ENCODE measurements around the gene CASS4. TPM values are rescaled to one million over a fixed set of nuclear protein-coding genes. Genes with fewer than 3 reads are reported as not detected.

CASS4 gene
- total RNA-seq, 1 donor, result under 0.01 TPM

DNA sequence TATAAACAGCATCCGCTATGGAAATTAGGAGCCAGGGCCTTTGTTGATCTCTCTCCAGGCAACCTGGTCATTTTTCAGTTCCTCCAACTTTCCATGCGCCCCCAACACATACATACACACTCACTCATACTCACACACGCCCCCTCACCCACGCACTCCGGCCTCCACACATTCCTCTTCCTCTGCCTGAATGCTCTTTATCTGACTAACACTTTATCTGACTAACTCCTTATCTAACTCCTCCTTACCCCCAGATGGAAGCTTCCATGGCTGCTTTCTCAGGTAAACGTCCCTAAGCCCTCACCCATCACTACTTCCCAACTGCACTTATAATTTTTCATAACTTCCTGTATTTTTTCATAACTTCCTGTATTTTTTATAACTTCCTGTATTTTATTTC is 17.4 kb downstream of the CASS4 start:
- TF ChIP-seq, protein P1, sequence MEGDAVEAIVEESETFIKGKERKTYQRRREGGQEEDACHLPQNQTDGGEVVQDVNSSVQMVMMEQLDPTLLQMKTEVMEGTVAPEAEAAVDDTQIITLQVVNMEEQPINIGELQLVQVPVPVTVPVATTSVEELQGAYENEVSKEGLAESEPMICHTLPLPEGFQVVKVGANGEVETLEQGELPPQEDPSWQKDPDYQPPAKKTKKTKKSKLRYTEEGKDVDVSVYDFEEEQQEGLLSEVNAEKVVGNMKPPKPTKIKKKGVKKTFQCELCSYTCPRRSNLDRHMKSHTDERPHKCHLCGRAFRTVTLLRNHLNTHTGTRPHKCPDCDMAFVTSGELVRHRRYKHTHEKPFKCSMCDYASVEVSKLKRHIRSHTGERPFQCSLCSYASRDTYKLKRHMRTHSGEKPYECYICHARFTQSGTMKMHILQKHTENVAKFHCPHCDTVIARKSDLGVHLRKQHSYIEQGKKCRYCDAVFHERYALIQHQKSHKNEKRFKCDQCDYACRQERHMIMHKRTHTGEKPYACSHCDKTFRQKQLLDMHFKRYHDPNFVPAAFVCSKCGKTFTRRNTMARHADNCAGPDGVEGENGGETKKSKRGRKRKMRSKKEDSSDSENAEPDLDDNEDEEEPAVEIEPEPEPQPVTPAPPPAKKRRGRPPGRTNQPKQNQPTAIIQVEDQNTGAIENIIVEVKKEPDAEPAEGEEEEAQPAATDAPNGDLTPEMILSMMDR (IDR thresholded peaks at IDR 0.05; ENCODE audit: extremely low read depth, low read depth, low read length), result no peak
- H2AFZ ChIP-seq (ENCODE audit: low read length), result peak overlapping the region; percentile 47
- H4K20me1 ChIP-seq (ENCODE audit: insufficient read depth, low read length), result no peaks in the 10 kb centered on the region
- H3K36me3 ChIP-seq (ENCODE audit: insufficient read depth, low read length), result no peaks in the 10 kb centered on the region
- no peaks in the 10 kb centered on the region for H3K27me3 ChIP-seq (ENCODE audit: insufficient read depth, low read length)
- H3K4me3 ChIP-seq (ENCODE audit: insufficient read depth, low read length), result no peak overlapping the region
- peak overlapping the region; percentile 81 for H3K27ac ChIP-seq (ENCODE audit: low read depth, low read length)
- peaks cover 29% of the 10 kb centered on the region for H3K4me1 ChIP-seq (ENCODE audit: insufficient read depth, low read length)
- peak overlapping the region; percentile 12 for H3K4me2 ChIP-seq (ENCODE audit: insufficient read depth, low read length)
- H3K9me3 ChIP-seq (ENCODE audit: low read depth, low read length), result no peaks in the 10 kb centered on the region
- no peak for DNase-seq (ENCODE audit: insufficient read length, low spot score, missing footprints)
- H3K79me2 ChIP-seq (ENCODE audit: insufficient read depth, low read length), result no peaks in the 10 kb centered on the region

DNA sequence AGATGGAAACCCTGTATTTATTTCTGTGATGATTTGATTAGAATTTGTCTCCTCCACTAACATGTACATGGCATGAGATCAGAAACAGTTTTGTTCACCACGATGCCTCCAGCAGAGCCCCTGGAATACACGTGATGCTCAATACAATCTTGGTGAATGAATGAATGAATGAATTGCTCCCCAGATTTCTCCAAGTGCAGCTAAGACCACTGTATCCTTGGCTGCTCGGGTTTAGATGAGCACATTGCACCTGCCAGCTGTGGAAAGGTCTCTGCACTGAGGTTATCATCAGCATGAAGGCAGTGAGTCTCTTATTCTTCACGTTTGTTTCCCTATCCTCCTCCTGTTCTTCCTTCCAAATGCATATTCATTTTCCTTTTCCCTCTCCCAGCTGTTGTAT is 17.9 kb downstream of the CASS4 start:
- H2AFZ ChIP-seq (ENCODE audit: low read length), result peak overlapping the region; percentile 21
- no peak overlapping the region for H3K4me2 ChIP-seq (ENCODE audit: insufficient read depth, low read length)
- no peaks in the 10 kb centered on the region for H3K27me3 ChIP-seq (ENCODE audit: insufficient read depth, low read length)
- H4K20me1 ChIP-seq (ENCODE audit: insufficient read depth, low read length), result no peaks in the 10 kb centered on the region
- no peaks in the 10 kb centered on the region for H3K9me3 ChIP-seq (ENCODE audit: low read depth, low read length)
- H3K4me3 ChIP-seq (ENCODE audit: insufficient read depth, low read length), result no peak overlapping the region
- H3K27ac ChIP-seq (ENCODE audit: low read depth, low read length), result peak overlapping the region; percentile 81
- TF ChIP-seq, protein P1 (IDR thresholded peaks at IDR 0.05; ENCODE audit: extremely low read depth, low read depth, low read length), result no peak
- H3K36me3 ChIP-seq (ENCODE audit: insufficient read depth, low read length), result no peaks in the 10 kb centered on the region
- peaks cover 29% of the 10 kb centered on the region for H3K4me1 ChIP-seq (ENCODE audit: insufficient read depth, low read length)
- DNase-seq (ENCODE audit: insufficient read length, low spot score, missing footprints), result no peak
- no peaks in the 10 kb centered on the region for H3K79me2 ChIP-seq (ENCODE audit: insufficient read depth, low read length)

DNA sequence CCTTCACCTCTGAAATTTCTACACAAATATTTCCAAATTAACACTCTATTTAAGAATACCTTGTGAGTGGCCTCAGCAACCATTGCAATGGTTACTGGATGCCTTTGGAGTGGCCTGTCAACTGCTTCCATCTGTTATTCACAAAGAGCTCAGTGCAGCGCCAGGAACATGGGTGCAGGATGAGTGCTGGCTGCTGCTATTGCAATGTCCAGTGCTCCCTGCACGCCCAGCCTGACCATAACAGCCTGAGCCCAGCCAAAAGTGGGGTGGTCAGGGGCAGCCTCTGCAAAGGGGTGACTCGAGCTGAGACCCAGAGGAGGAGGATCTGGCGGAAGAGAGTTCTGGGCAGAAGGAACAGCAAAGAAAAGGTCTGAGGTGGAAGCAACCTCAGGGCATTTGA is 18.4 kb downstream of the CASS4 start:
- H3K4me2 ChIP-seq (ENCODE audit: insufficient read depth, low read length), result no peak overlapping the region
- no peak overlapping the region for H3K4me3 ChIP-seq (ENCODE audit: insufficient read depth, low read length)
- peak overlapping the region; percentile 81 for H3K27ac ChIP-seq (ENCODE audit: low read depth, low read length)
- no peaks in the 10 kb centered on the region for H3K27me3 ChIP-seq (ENCODE audit: insufficient read depth, low read length)
- peaks cover 29% of the 10 kb centered on the region for H3K4me1 ChIP-seq (ENCODE audit: insufficient read depth, low read length)
- H3K79me2 ChIP-seq (ENCODE audit: insufficient read depth, low read length), result no peaks in the 10 kb centered on the region
- TF ChIP-seq, protein P1 (IDR thresholded peaks at IDR 0.05; ENCODE audit: extremely low read depth, low read depth, low read length), result no peak
- no peaks in the 10 kb centered on the region for H4K20me1 ChIP-seq (ENCODE audit: insufficient read depth, low read length)
- H3K36me3 ChIP-seq (ENCODE audit: insufficient read depth, low read length), result no peaks in the 10 kb centered on the region
- DNase-seq (ENCODE audit: insufficient read length, low spot score, missing footprints), result no peak
- no peaks in the 10 kb centered on the region for H3K9me3 ChIP-seq (ENCODE audit: low read depth, low read length)
- H2AFZ ChIP-seq (ENCODE audit: low read length), result no peak overlapping the region

DNA sequence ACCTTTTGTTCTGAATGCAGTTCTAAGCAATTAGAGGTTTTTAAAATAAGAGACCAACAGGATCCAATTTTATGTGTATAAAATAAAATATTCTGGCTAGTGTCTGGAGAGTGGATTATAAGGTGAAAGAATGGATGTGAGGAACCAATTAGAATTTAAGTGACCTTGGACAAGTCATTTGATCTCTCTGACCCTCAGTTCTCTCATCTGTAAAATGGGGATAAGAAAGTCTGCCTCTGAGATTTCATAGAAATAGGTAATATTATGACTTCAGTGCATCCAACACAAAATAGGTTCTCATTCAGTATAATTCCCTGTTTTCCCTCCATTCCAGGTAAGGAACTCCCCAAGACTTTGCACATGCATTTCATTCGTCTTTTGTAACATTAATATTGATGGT is 18.9 kb downstream of the CASS4 start:
- H3K79me2 ChIP-seq (ENCODE audit: insufficient read depth, low read length), result no peaks in the 10 kb centered on the region
- no peak for DNase-seq (ENCODE audit: insufficient read length, low spot score, missing footprints)
- H3K4me1 ChIP-seq (ENCODE audit: insufficient read depth, low read length), result peaks cover 29% of the 10 kb centered on the region
- H2AFZ ChIP-seq (ENCODE audit: low read length), result no peak overlapping the region
- TF ChIP-seq, protein P1 (IDR thresholded peaks at IDR 0.05; ENCODE audit: extremely low read depth, low read depth, low read length), result no peak
- H3K36me3 ChIP-seq (ENCODE audit: insufficient read depth, low read length), result no peaks in the 10 kb centered on the region
- no peak overlapping the region for H3K27ac ChIP-seq (ENCODE audit: low read depth, low read length)
- no peak overlapping the region for H3K4me3 ChIP-seq (ENCODE audit: insufficient read depth, low read length)
- no peaks in the 10 kb centered on the region for H4K20me1 ChIP-seq (ENCODE audit: insufficient read depth, low read length)
- no peaks in the 10 kb centered on the region for H3K9me3 ChIP-seq (ENCODE audit: low read depth, low read length)
- no peak overlapping the region for H3K4me2 ChIP-seq (ENCODE audit: insufficient read depth, low read length)
- no peaks in the 10 kb centered on the region for H3K27me3 ChIP-seq (ENCODE audit: insufficient read depth, low read length)
